NB4 (cell line): ENCODE measurements around the gene CLEC3B.

Source experiments
- DNase-seq: peaks from one replicate; pipeline ENCODE4 v3.0.0; 2010; ENCODE audit warnings: low read depth
- H3K4me3 ChIP-seq: one replicate; pipeline ENCODE4 v1.5.1; 2011; ENCODE audit warnings: mild to moderate bottlenecking, low read depth, low read length, moderate library complexity
- CTCF ChIP-seq: IDR thresholded peaks from one replicate; pipeline ENCODE4 v1.5.1; 2012; ENCODE audit warnings: low read depth, low read length
- MYC ChIP-seq: IDR thresholded peaks from 2 replicates; pipeline ENCODE4 v1.6.1; 2011; ENCODE audit warnings: low read depth, low read length
- POLR2A ChIP-seq: IDR thresholded peaks from 2 replicates; pipeline ENCODE4 v1.6.1; 2011; ENCODE audit warnings: mild to moderate bottlenecking; ENCODE audit not compliant: insufficient read length; ENCODE audit errors: extremely low read depth
- TF ChIP-seq, protein P1 (sequence below): IDR thresholded peaks from 2 replicates; pipeline ENCODE4 v1.6.1; 2011; ENCODE audit warnings: low read depth, low read length

The CLEC3B gene

GRCh38 chr3:45021524-45022297 is 4.4 kb upstream of the CLEC3B start:
- no peak for DNase-seq
- no peak overlapping the region for H3K4me3 ChIP-seq
- TF ChIP-seq CTCF (no peak), MYC (no peak), POLR2A (no peak)
- TF ChIP-seq, protein P1, sequence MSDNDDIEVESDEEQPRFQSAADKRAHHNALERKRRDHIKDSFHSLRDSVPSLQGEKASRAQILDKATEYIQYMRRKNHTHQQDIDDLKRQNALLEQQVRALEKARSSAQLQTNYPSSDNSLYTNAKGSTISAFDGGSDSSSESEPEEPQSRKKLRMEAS = no peak

DNA sequence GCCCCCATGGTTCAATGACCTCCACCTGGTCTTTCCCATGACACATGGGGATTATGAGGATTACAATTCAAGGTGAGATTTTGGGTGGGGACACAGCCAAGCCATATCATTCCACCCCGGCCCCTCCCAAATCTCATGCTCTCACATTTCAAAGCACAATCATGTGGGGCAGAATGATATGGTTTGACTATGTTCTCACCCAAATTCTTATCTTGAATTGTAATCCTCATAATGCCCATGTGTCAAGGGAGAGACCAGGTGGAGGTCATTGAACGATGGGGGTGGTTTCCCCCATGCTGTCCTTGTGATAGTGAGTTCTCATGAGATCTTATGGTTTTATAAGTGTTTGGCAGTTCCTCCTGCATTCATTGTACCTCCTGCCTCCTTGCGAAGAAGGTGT is 2.4 kb upstream of the CLEC3B start:
- H3K4me3 ChIP-seq = no peak overlapping the region
- TF ChIP-seq MYC (no peak), POLR2A (no peak), CTCF (no peak)
- TF ChIP-seq, protein P1 = no peak
- DNase-seq = no peak

GRCh38 chr3:45024542-45025255 is 1.4 kb upstream of the CLEC3B start:
- TF ChIP-seq MYC (no peak), CTCF (no peak), POLR2A (no peak)
- TF ChIP-seq, protein P1 = no peak
- DNase-seq = no peak

GRCh38 chr3:45026957-45027356 is 854 bp downstream of the CLEC3B start:
- no peak for TF ChIP-seq MYC
- no peak for TF ChIP-seq CTCF
- TF ChIP-seq, protein P1 = no peak

More at GRCh38 chr3:45024542-45025255, 1.4 kb upstream of the CLEC3B start:
- no peak overlapping the region for H3K4me3 ChIP-seq

DNA sequence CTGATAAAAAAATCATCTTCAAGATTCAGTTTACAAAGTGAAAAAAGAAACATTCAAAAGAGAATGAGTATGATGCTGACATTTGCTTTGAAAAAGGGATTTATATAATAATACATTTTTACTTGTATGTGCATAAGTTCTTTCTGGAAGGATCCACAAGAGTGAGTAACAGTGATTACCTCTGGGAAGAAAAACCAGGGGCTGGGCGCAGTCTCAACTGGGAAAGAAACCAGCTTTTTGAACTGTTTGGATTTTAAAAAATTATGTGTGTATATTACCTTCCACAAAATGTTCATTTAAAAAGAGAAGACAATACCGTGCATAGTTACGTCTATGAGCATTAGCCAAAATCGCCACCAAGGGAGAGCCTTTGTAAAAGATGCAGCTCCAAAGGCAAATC is 1.3 kb downstream of the CLEC3B start:
- DNase-seq = no peak
- TF ChIP-seq POLR2A = no peak
- TF ChIP-seq, protein P1 = no peak
- TF ChIP-seq CTCF = no peak
- TF ChIP-seq MYC = no peak
- H3K4me3 ChIP-seq = no peak overlapping the region

More at GRCh38 chr3:45026957-45027356, 854 bp downstream of the CLEC3B start:
- no peak overlapping the region for H3K4me3 ChIP-seq
- no peak for DNase-seq
